Measurements from ENCODE around the gene ARHGDIA. TPM values are rescaled to one million over a fixed set of nuclear protein-coding genes. Genes with fewer than 3 reads are reported as not detected.

The ARHGDIA gene
- total and polyA plus RNA-seq, 12 donors: 89.9 to 263 (median 110) TPM

GRCh38 chr17:81888988-81889595 is 18.0 kb upstream of the ARHGDIA start:
- ATAC-seq (no peak), DNase-seq (peak in 1 of 2 donors; percentile 4)
- Histone ChIP-seq H3K4me1 (peaks cover 11 to 51% (median 27%) of the 10 kb centered on the region in 9 donors), H3K4me3 (no peak overlapping the region), H3K9me3 (no peaks in the 10 kb centered on the region), H3K36me3 (peaks cover 0 to 70% (median 29%) of the 10 kb centered on the region in 9 donors), H3K27ac (no peak overlapping the region), H3K27me3 (no peaks in the 10 kb centered on the region)
- 91 to 94% methylated on average over 16 of the region's 16 CpGs for WGBS, 2 donors
- intact Hi-C loops (cut with DNase I): no loop called here
- TF ChIP-seq CTCF (IDR thresholded peaks at IDR 0.05): no peak

GRCh38 chr17:81888105-81888987 is 17.2 kb upstream of the ARHGDIA start:
- 93 to 94% methylated on average over 44 of the region's 44 CpGs for WGBS, 2 donors
- intact Hi-C loops (cut with DNase I): no loop called here
- no peaks in the 10 kb centered on the region for H3K9me3 ChIP-seq
- ATAC-seq: no peak
- no peak for DNase-seq
- no peak overlapping the region for H3K27ac ChIP-seq
- H3K4me3 ChIP-seq: no peak overlapping the region
- no peaks in the 10 kb centered on the region for H3K27me3 ChIP-seq
- H3K36me3 ChIP-seq: peaks cover 0 to 71% (median 26%) of the 10 kb centered on the region in 9 donors
- no peak for TF ChIP-seq CTCF (IDR thresholded peaks at IDR 0.05)
- H3K4me1 ChIP-seq: peaks cover 11 to 51% (median 27%) of the 10 kb centered on the region in 9 donors

- H3K27ac ChIP-seq: no peak overlapping the region
- DNase-seq: no peak
- no peaks in the 10 kb centered on the region for H3K9me3 ChIP-seq
- H3K36me3 ChIP-seq: peaks cover 0 to 93% (median 26%) of the 10 kb centered on the region in 9 donors
- 87% methylated on average over 11 of the region's 11 CpGs for WGBS, 2 donors
- peaks cover 9 to 41% (median 15%) of the 10 kb centered on the region in 9 donors for H3K4me1 ChIP-seq
- no peak overlapping the region for H3K4me3 ChIP-seq
- no peaks in the 10 kb centered on the region for H3K27me3 ChIP-seq
- ATAC-seq: no peak
- intact Hi-C loops (cut with DNase I): loop anchor here in 1 of 10 donors (1.0 kb wide), 1 partner anchor 34 kb away; no protein-coding TSS in a partner anchor
- no peak for TF ChIP-seq CTCF (IDR thresholded peaks at IDR 0.05)
These were observed 14.9 kb upstream of the ARHGDIA start for GRCh38 chr17:81885869-81886548.

GRCh38 chr17:81885454-81885853 is 14.3 kb upstream of the ARHGDIA start:
- no peak overlapping the region for H3K27ac ChIP-seq
- DNase-seq: no peak
- H3K4me1 ChIP-seq: peaks cover 9 to 37% (median 10%) of the 10 kb centered on the region in 9 donors

More at GRCh38 chr17:81885454-81885853, 14.3 kb upstream of the ARHGDIA start:
- ATAC-seq: peak in 2 of 8 donors; percentile 20 to 29
- Histone ChIP-seq H3K9me3 (no peaks in the 10 kb centered on the region), H3K36me3 (peaks cover 0 to 98% (median 26%) of the 10 kb centered on the region in 9 donors), H3K27me3 (no peaks in the 10 kb centered on the region), H3K4me3 (no peak overlapping the region)
- 67% methylated on average over 10 of the region's 10 CpGs for WGBS, 2 donors
- intact Hi-C loops (cut with DNase I): loop anchor here in 1 of 10 donors (1.0 kb wide), 1 partner anchor 33 kb away; no protein-coding TSS in a partner anchor
- TF ChIP-seq CTCF (IDR thresholded peaks at IDR 0.05): no peak

All from heart right ventricle (tissue), 16 donors.